HepG2 (cell line): ENCODE data around the gene F8. TPM values are rescaled to one million over a fixed set of nuclear protein-coding genes. Genes with fewer than 3 reads are reported as not detected.
A peak's percentile ranks its signal among the peaks of the same experiment; 100 is the strongest.

Experiments used
- ATAC-seq: fragments of 200-7000 bp; cut with Tn5 transposase; 3 replicates; pipeline ENCODE4 v1.9.1; 2020; ENCODE audit warnings: mild to moderate bottlenecking, moderate library complexity
- BruUV-seq: library from RNA; stranded (reverse); fragments of 400-500 nt; replicated peaks from 2 replicates; lab custom pipeline; 2021; lab: Mats Ljungman, UMichigan
- CTCF ChIA-PET: fragments of 300-600 bp; formaldehyde crosslinking; extraction: SDS; loops from one replicate; lab custom pipeline; 2021; ENCODE audit warnings: low total read pairs, inconsistent platforms, low intra/inter-chr PET ratio; lab: Yijun Ruan, JAX
- POLR2A ChIA-PET: fragments of 350-600 bp; sonication (Branson Sonifier 250); formaldehyde crosslinking; loops from one replicate; lab custom pipeline; 2020; ENCODE audit warnings: antibody characterized with exemption, inconsistent platforms; lab: Yijun Ruan, JAX
- DNase-seq: peaks from one replicate; pipeline ENCODE4 v3.0.0-alpha.2; 2015; ENCODE audit warnings: low spot score
- FAIRE-seq: peaks from 3 replicates; lab custom pipeline; 2011; peaks lifted over from hg19 to GRCh38; lab: Jason Lieb, UNC
- H2AFZ ChIP-seq: one replicate; pipeline ENCODE4 v1.6.1; 2011; ENCODE audit warnings: low read length, inconsistent platforms
- H3K27ac ChIP-seq: fragments of 300-600 bp; 3 replicates; pipeline ENCODE4 v1.8.0; 2011; ENCODE audit warnings: mixed run types, mild to moderate bottlenecking, mixed read lengths, low read length, inconsistent platforms; ENCODE audit not compliant: insufficient read depth; ENCODE audit errors: extremely low read length
- H3K27me3 ChIP-seq, 2 experiments: fragments of 200-600 bp in 1 of 2; 2 replicates in 1 of 2; 3 replicates in 1 of 2; pipeline versions ENCODE4 v1.6.0 to v1.8.0; 2011; ENCODE audit warnings: low read length in 2 of 2, mild to moderate bottlenecking in 2 of 2, moderate library complexity in 2 of 2, inconsistent platforms in 1 of 2; ENCODE audit not compliant: insufficient read depth in 2 of 2, control insufficient read depth in 1 of 2
- H3K36me3 ChIP-seq, 2 experiments: fragments of 200-600 bp in 1 of 2; replicated peaks in 1 of 2; 2 replicates in 1 of 2; 3 replicates in 1 of 2; pipeline versions ENCODE4 v1.5.1 to v1.8.0; 2011; ENCODE audit warnings: low read length in 2 of 2, inconsistent platforms in 1 of 2; ENCODE audit not compliant: insufficient read depth in 2 of 2, control insufficient read depth in 1 of 2
- H3K4me1 ChIP-seq: 2 replicates; pipeline ENCODE4 v1.5.1; 2012; ENCODE audit warnings: low read length, inconsistent platforms; ENCODE audit not compliant: insufficient read depth
- H3K4me2 ChIP-seq: 2 replicates; pipeline ENCODE4 v1.6.0; 2011; ENCODE audit warnings: low read depth, low read length, inconsistent platforms
- H3K4me3 ChIP-seq, 3 experiments: fragments of 200-600 bp in 1 of 3; sonication (generic), shearing (Covaris generic) in 1 of 3; replicated peaks in 1 of 3; 2 replicates each; pipeline ENCODE4 v1.5.1; 2011 to 2016; ENCODE audit warnings: low read length in 3 of 3, inconsistent platforms in 2 of 3, low read depth in 2 of 3, mild to moderate bottlenecking in 2 of 3, control low read depth in 1 of 3, mixed read lengths in 1 of 3; ENCODE audit not compliant: insufficient read depth in 1 of 3
- H3K79me2 ChIP-seq: one replicate; pipeline ENCODE4 v1.6.1; 2011; ENCODE audit warnings: low read length, inconsistent platforms; ENCODE audit not compliant: insufficient read depth
- H3K9ac ChIP-seq: 2 replicates; pipeline ENCODE4 v1.6.0; 2011; ENCODE audit warnings: mild to moderate bottlenecking, low read depth, low read length, inconsistent platforms; ENCODE audit not compliant: insufficient read depth
- H3K9me3 ChIP-seq: 2 replicates; pipeline ENCODE4 v1.5.1; 2012; ENCODE audit warnings: mild to moderate bottlenecking, low read length
- H4K20me1 ChIP-seq: 2 replicates; pipeline ENCODE4 v1.6.0; 2011; ENCODE audit warnings: inconsistent platforms, mild to moderate bottlenecking, low read length, moderate library complexity; ENCODE audit not compliant: insufficient read depth
- DPF2 ChIP-seq: sonication (generic); formaldehyde crosslinking; IDR thresholded peaks from 2 replicates; pipeline ENCODE4 v1.4.0; 2020; ENCODE audit warnings: mild to moderate bottlenecking, low read depth, missing genetic modification reagents, borderline replicate concordance
- ERF ChIP-seq: IDR thresholded peaks from 2 replicates; pipeline ENCODE4 v1.6.1; 2018; ENCODE audit warnings: missing biosample characterization, missing genetic modification reagents
- HOXA7 ChIP-seq: sonication (generic); formaldehyde crosslinking; IDR thresholded peaks from 2 replicates; pipeline ENCODE4 v1.8.1; 2022; ENCODE audit warnings: mild to moderate bottlenecking, missing genetic modification reagents, moderate library complexity
- MYC ChIP-seq: sonication (generic); formaldehyde crosslinking; IDR thresholded peaks from 2 replicates; pipeline ENCODE4 v1.9.0; 2021; ENCODE audit warnings: missing genetic modification reagents, borderline replicate concordance
- NFATC3 ChIP-seq: sonication (generic); formaldehyde crosslinking; IDR thresholded peaks from 2 replicates; pipeline ENCODE4 v1.5.1; 2020; ENCODE audit warnings: mild to moderate bottlenecking, missing genetic modification reagents
- NFKBIZ ChIP-seq: IDR thresholded peaks from 2 replicates; pipeline ENCODE4 v1.6.1; 2018; ENCODE audit warnings: missing genetic modification reagents, missing compliant biosample characterization
- PHF20 ChIP-seq: sonication (generic); formaldehyde crosslinking; IDR thresholded peaks from 2 replicates; pipeline ENCODE4 v1.5.0; 2020; ENCODE audit warnings: mild to moderate bottlenecking, missing genetic modification reagents
- PRMT3 ChIP-seq: sonication (generic); formaldehyde crosslinking; IDR thresholded peaks from 2 replicates; pipeline ENCODE4 v1.8.1; 2022; ENCODE audit warnings: low read depth, mild to moderate bottlenecking, moderate library complexity, missing genetic modification reagents, borderline replicate concordance
- REL ChIP-seq: sonication (generic); formaldehyde crosslinking; conservative IDR thresholded peaks from 2 replicates; pipeline ENCODE4 v1.8.0; 2022; ENCODE audit warnings: mild to moderate bottlenecking, missing genetic modification reagents, moderate library complexity
- SMARCE1 ChIP-seq: fragments of 450-650 bp; IDR thresholded peaks from 2 replicates; pipeline ENCODE4 v1.6.1; 2017; ENCODE audit warnings: borderline replicate concordance
- ZFP41 ChIP-seq: sonication (generic); formaldehyde crosslinking; IDR thresholded peaks from 2 replicates; pipeline ENCODE4 v1.4.0; 2020; ENCODE audit warnings: mild to moderate bottlenecking, missing genetic modification reagents, borderline replicate concordance
- ZNF296 ChIP-seq: sonication (generic); formaldehyde crosslinking; conservative IDR thresholded peaks from 2 replicates; pipeline ENCODE4 v1.5.0; 2020; ENCODE audit warnings: mild to moderate bottlenecking, missing genetic modification reagents
- ZNF441 ChIP-seq: sonication (generic); formaldehyde crosslinking; IDR thresholded peaks from 2 replicates; pipeline ENCODE4 v1.7.0; 2021; ENCODE audit warnings: missing genetic modification reagents, borderline replicate concordance
- ZNF451 ChIP-seq: sonication (generic); formaldehyde crosslinking; IDR thresholded peaks from 2 replicates; pipeline ENCODE4 v1.5.0; 2020; ENCODE audit warnings: mild to moderate bottlenecking, missing genetic modification reagents
- ZNF570 ChIP-seq: sonication (generic); formaldehyde crosslinking; IDR thresholded peaks from 2 replicates; pipeline ENCODE4 v1.4.0; 2020; ENCODE audit warnings: mild to moderate bottlenecking, missing genetic modification reagents, borderline replicate concordance
- ZNF660 ChIP-seq: sonication (generic); formaldehyde crosslinking; IDR thresholded peaks from 2 replicates; pipeline ENCODE4 v1.5.1; 2020; ENCODE audit warnings: mild to moderate bottlenecking, low read depth, missing genetic modification reagents, borderline replicate concordance
- ZNF766 ChIP-seq: sonication (generic); formaldehyde crosslinking; IDR thresholded peaks from 2 replicates; pipeline ENCODE4 v1.5.0; 2020; ENCODE audit warnings: missing genetic modification reagents, borderline replicate concordance
- ZNF768 ChIP-seq: sonication (generic); formaldehyde crosslinking; IDR thresholded peaks from 2 replicates; pipeline ENCODE4 v1.4.0; 2020; ENCODE audit warnings: missing genetic modification reagents
- ZNF777 ChIP-seq: sonication (generic); formaldehyde crosslinking; IDR thresholded peaks from 2 replicates; pipeline ENCODE4 v1.4.0; 2020; ENCODE audit warnings: missing genetic modification reagents
- WGBS: methylation state at CpG from one replicate; pipeline ENCODE4 v1.1.6; 2017; ENCODE audit warnings: low lambda C conversion rate; 5-methylcytosine and 5-hydroxymethylcytosine counted together
- in situ Hi-C: cut with HindIII; loops from 2 replicates; pipeline ENCODE4 v1.10.0; 2017; ENCODE audit warnings: low pct_unique_long_range_greater_than_20kb; ENCODE audit not compliant: extremely low pct_ligation_motif_present
- intact Hi-C: fragments of 100-400 bp; cut with micrococcal nuclease; formaldehyde crosslinking; loops from one replicate; pipeline ENCODE4 v1.10.0; 2022; ENCODE audit not compliant: unreplicated experiment
- polyA plus RNA-seq, 8 experiments: library from polyadenylated mRNA; depleted of rRNA in 3 of 8; stranded (reverse) in 7 of 8; unstranded in 1 of 8; fragments of >200 nt; fragmentation: Illumina TruSeq in 4 of 8; extraction: Trizol in 4 of 8; gene quantifications; 2 replicates each; pipeline versions ENCODE4 v1.2.1 to v1.2.3, GENCODE V29; 2011 to 2016; ENCODE audit warnings: low read depth in 4 of 8, missing spikeins in 1 of 8, mixed read lengths in 1 of 8; ENCODE audit not compliant: insufficient read depth in 1 of 8
- total RNA-seq, 5 experiments: library from RNA; depleted of rRNA; stranded (reverse); fragments of >200 nt; fragmentation: Illumina TruSeq; extraction: Trizol; gene quantifications; 2 replicates each; pipeline ENCODE4 v1.2.3, GENCODE V29; 2016; ENCODE audit warnings: low read depth in 1 of 5
- TF ChIP-seq, protein P1 (sequence below): IDR thresholded peaks from 2 replicates; pipeline ENCODE4 v1.6.1; 2012; ENCODE audit warnings: inconsistent platforms
- TF ChIP-seq, protein P2 (sequence below): sonication (generic); formaldehyde crosslinking; conservative IDR thresholded peaks from 2 replicates; pipeline ENCODE4 v1.4.0; 2020; ENCODE audit warnings: missing genetic modification reagents
- TF ChIP-seq, protein P3 (sequence below): sonication (generic); formaldehyde crosslinking; conservative IDR thresholded peaks from 2 replicates; pipeline ENCODE4 v1.8.0; 2022; ENCODE audit warnings: missing genetic modification reagents

F8 gene
- total and polyA plus RNA-seq, 2 of the 13 experiments (the other 11 are each of a cell fraction or from before 2014, with no cell fraction given), result 0.29 to 0.61 TPM

GRCh38 chrX:155022585-155022984, at the start of gene F8 (continued):
- TF ChIP-seq REL (CRISPR knock-in tag) (no peak), MYC (CRISPR knock-in tag) (no peak), PRMT3 (CRISPR knock-in tag) (no peak), ZNF451 (CRISPR knock-in tag) (no peak)

- ChIA-PET POLR2A (interaction anchor here (1.3 kb wide), 1 partner anchor 45 kb away, joined by 7 read pairs; the partner anchor contains the start of gene FUNDC2), CTCF (no interaction called here)
- DNase-seq, result no peak
- Histone ChIP-seq H3K4me2 (peak overlapping the region; percentile 70), H3K4me3 (peak overlapping the region; percentile 61 to 79 (median 70)), H3K9me3 (no peaks in the 10 kb centered on the region), H2AFZ (no peak overlapping the region), H3K27me3 (no peaks in the 10 kb centered on the region), H3K4me1 (peaks cover 45% of the 10 kb centered on the region), H3K9ac (peak overlapping the region; percentile 74), H3K27ac (peak overlapping the region; percentile 67), H4K20me1 (no peaks in the 10 kb centered on the region), H3K36me3 (peaks cover 0 to 6% of the 10 kb centered on the region in 2 experiments; a peak in 1 of 5 replicates), H3K79me2 (peaks cover 25% of the 10 kb centered on the region)
- 3% methylated on average over 4 of the region's 25 CpGs for WGBS
- intact Hi-C loops (loop anchor here (5.0 kb wide), 1 partner anchor 44 kb away; the partner anchor contains the start of gene FUNDC2), in situ Hi-C loops (no loop called here)
- FAIRE-seq, result no peak
- ATAC-seq, result peak; percentile 24
- BruUV-seq, result TSS peak; percentile 71
- TF ChIP-seq PHF20 (CRISPR knock-in tag) (peak; percentile 27; the same call in 1 of the 2 replicates), ZNF766 (no peak), NFATC3 (CRISPR knock-in tag) (no peak), ZNF777 (CRISPR knock-in tag) (no peak), MYC (CRISPR knock-in tag) (no peak), NFKBIZ (no peak), DPF2 (CRISPR knock-in tag) (no peak), ZFP41 (CRISPR knock-in tag) (no peak), ZNF570 (no peak), ZNF296 (CRISPR knock-in tag) (no peak), ZNF441 (CRISPR knock-in tag) (no peak), ERF (CRISPR knock-in tag) (no peak), ZNF660 (CRISPR knock-in tag) (no peak), SMARCE1 (no peak), ZNF768 (no peak), HOXA7 (CRISPR knock-in tag) (no peak)
- TF ChIP-seq, protein P1, sequence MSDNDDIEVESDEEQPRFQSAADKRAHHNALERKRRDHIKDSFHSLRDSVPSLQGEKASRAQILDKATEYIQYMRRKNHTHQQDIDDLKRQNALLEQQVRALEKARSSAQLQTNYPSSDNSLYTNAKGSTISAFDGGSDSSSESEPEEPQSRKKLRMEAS, result no peak; the same call in 1 of the 2 replicates
- TF ChIP-seq, protein P2, sequence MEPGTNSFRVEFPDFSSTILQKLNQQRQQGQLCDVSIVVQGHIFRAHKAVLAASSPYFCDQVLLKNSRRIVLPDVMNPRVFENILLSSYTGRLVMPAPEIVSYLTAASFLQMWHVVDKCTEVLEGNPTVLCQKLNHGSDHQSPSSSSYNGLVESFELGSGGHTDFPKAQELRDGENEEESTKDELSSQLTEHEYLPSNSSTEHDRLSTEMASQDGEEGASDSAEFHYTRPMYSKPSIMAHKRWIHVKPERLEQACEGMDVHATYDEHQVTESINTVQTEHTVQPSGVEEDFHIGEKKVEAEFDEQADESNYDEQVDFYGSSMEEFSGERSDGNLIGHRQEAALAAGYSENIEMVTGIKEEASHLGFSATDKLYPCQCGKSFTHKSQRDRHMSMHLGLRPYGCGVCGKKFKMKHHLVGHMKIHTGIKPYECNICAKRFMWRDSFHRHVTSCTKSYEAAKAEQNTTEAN, result no peak
- TF ChIP-seq, protein P3, sequence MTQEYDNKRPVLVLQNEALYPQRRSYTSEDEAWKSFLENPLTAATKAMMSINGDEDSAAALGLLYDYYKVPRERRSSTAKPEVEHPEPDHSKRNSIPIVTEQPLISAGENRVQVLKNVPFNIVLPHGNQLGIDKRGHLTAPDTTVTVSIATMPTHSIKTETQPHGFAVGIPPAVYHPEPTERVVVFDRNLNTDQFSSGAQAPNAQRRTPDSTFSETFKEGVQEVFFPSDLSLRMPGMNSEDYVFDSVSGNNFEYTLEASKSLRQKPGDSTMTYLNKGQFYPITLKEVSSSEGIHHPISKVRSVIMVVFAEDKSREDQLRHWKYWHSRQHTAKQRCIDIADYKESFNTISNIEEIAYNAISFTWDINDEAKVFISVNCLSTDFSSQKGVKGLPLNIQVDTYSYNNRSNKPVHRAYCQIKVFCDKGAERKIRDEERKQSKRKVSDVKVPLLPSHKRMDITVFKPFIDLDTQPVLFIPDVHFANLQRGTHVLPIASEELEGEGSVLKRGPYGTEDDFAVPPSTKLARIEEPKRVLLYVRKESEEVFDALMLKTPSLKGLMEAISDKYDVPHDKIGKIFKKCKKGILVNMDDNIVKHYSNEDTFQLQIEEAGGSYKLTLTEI (CRISPR knock-in tag), result no peak
Measured at GRCh38 chrX:155071694-155072280, 49.3 kb upstream of the F8 start.
